A673 (cell line): ENCODE results near the gene BACE2.

ENCODE experiments used
- CTCF ChIP-seq: fragments of 300-800, 200-600 bp; sonication (generic); conservative IDR thresholded peaks from 2 replicates; pipeline ENCODE4 v1.5.1; 2017; ENCODE audit warnings: low read depth, mild to moderate bottlenecking, antibody characterized with exemption, low read length, moderate library complexity, mixed read lengths
- EZH2 ChIP-seq: fragments of 200-600 bp; sonication (generic); IDR thresholded peaks from 2 replicates; pipeline ENCODE4 v1.6.1; 2017; ENCODE audit warnings: borderline replicate concordance, low read depth, mild to moderate bottlenecking, mixed read lengths, antibody characterized with exemption, low read length; ENCODE audit not compliant: poor library complexity, severe bottlenecking

GRCh38 chr21:41176846-41177245, 8.9 kb downstream of the BACE2 start:
- TF ChIP-seq CTCF (no peak), EZH2 (no peak)
